Measurements from ENCODE around the gene PIP5K1A. TPM values are rescaled to one million over a fixed set of nuclear protein-coding genes. Genes with fewer than 3 reads are reported as not detected.

Gene PIP5K1A
- total RNA-seq, 2 experiments from 2014 or later, result 41.7 to 44.7 TPM

- no peak overlapping the region for H3K4me3 Mint-ChIP-seq
- H3K36me3 Mint-ChIP-seq (ENCODE audit: low read depth), result peaks cover 77% of the 10 kb centered on the region
- ATAC-seq (ENCODE audit: poor library complexity) (peak; percentile 39), DNase-seq (peak in 1 of 14 experiments; percentile 32)
- peaks cover 7% of the 10 kb centered on the region for H3K4me1 Mint-ChIP-seq (ENCODE audit: low read depth)
- peaks cover 95% of the 10 kb centered on the region for H3K36me3 ChIP-seq (ENCODE audit: insufficient read depth, low read length)
- peak overlapping the region; percentile 51 for H3K27ac Mint-ChIP-seq
- H3K4me1 ChIP-seq (ENCODE audit: insufficient read depth, low read length), result peaks cover 25% of the 10 kb centered on the region
- no peaks in the 10 kb centered on the region for H3K9me3 Mint-ChIP-seq
- no peak overlapping the region for H3K4me3 ChIP-seq (ENCODE audit: low read length)
- no peaks in the 10 kb centered on the region for H3K27me3 ChIP-seq (ENCODE audit: control insufficient read depth in 1 of 2, insufficient read depth in 2 of 2, low read length in 2 of 2)
- no peaks in the 10 kb centered on the region for H3K9me3 ChIP-seq (ENCODE audit: control insufficient read depth in 1 of 2, insufficient read depth in 1 of 2, low read length in 2 of 2)
- TF ChIP-seq CTCF (IDR thresholded peaks at IDR 0.05), result no peak
- no peaks in the 10 kb centered on the region for H3K27me3 Mint-ChIP-seq
- POLR2A ChIA-PET, result interaction anchor here (1.4 to 2.5 kb wide), 4 partner anchors 9 to 35 kb away, joined by 6 to 12 read pairs (median 7); partner anchors contain the start of genes PI4KB and ZNF687
- CTCF ChIA-PET, result interaction anchor here (2.4 kb wide), 1 partner anchor 48 kb away, joined by 9 read pairs; no protein-coding TSS in a partner anchor
- H3K27ac ChIP-seq (ENCODE audit: low read depth in 1 of 2, low read length in 2 of 2), result no peak overlapping the region
- intact Hi-C loops (cut with DNase I, micrococcal nuclease), result no loop called here
These were observed 94.1 kb downstream of the PIP5K1A start for GRCh38 chr1:151292207-151293030.

- peaks cover 95% of the 10 kb centered on the region for H3K36me3 ChIP-seq (ENCODE audit: insufficient read depth, low read length)
- H3K4me1 ChIP-seq (ENCODE audit: insufficient read depth, low read length), result peaks cover 19% of the 10 kb centered on the region
- H3K27me3 Mint-ChIP-seq, result no peaks in the 10 kb centered on the region
- H3K4me3 Mint-ChIP-seq, result no peak overlapping the region
- no peaks in the 10 kb centered on the region for H3K27me3 ChIP-seq (ENCODE audit: control insufficient read depth in 1 of 2, insufficient read depth in 2 of 2, low read length in 2 of 2)
- TF ChIP-seq CTCF (IDR thresholded peaks at IDR 0.05), result no peak
- intact Hi-C loops (cut with DNase I, micrococcal nuclease), result no loop called here
- no peak for DNase-seq
- no peaks in the 10 kb centered on the region for H3K9me3 ChIP-seq (ENCODE audit: control insufficient read depth in 1 of 2, insufficient read depth in 1 of 2, low read length in 2 of 2)
- H3K9me3 Mint-ChIP-seq, result no peaks in the 10 kb centered on the region
- H3K4me1 Mint-ChIP-seq (ENCODE audit: low read depth), result peaks cover 7% of the 10 kb centered on the region
- no peak overlapping the region for H3K27ac ChIP-seq (ENCODE audit: low read depth in 1 of 2, low read length in 2 of 2)
- ChIA-PET POLR2A (interaction anchor here (1.4 to 2.5 kb wide), 4 partner anchors 10 to 34 kb away, joined by 6 to 12 read pairs (median 7); partner anchors contain the start of genes PI4KB and ZNF687), CTCF (interaction anchor here (2.4 kb wide), 1 partner anchor 48 kb away, joined by 9 read pairs; no protein-coding TSS in a partner anchor)
- no peak overlapping the region for H3K4me3 ChIP-seq (ENCODE audit: low read length)
- peaks cover 84% of the 10 kb centered on the region for H3K36me3 Mint-ChIP-seq (ENCODE audit: low read depth)
- peak overlapping the region; percentile 51 for H3K27ac Mint-ChIP-seq
- ATAC-seq (ENCODE audit: poor library complexity), result no peak
These were observed 94.7 kb downstream of the PIP5K1A start for GRCh38 chr1:151293093-151293492.

- DNase-seq, result no peak
- no peak overlapping the region for H3K4me3 ChIP-seq (ENCODE audit: low read length)
- Mint-ChIP-seq H3K36me3 (ENCODE audit: low read depth) (peaks cover 84% of the 10 kb centered on the region), H3K27ac (no peak overlapping the region), H3K4me3 (no peak overlapping the region), H3K9me3 (no peaks in the 10 kb centered on the region), H3K27me3 (no peaks in the 10 kb centered on the region), H3K4me1 (ENCODE audit: low read depth) (no peaks in the 10 kb centered on the region)
- no peak for TF ChIP-seq CTCF (IDR thresholded peaks at IDR 0.05)
- peaks cover 95% of the 10 kb centered on the region for H3K36me3 ChIP-seq (ENCODE audit: insufficient read depth, low read length)
- POLR2A ChIA-PET, result interaction anchor here (1.9 kb wide), 1 partner anchor 33 kb away, joined by 8 read pairs; the partner anchor contains the start of gene PI4KB
- peaks cover 4% of the 10 kb centered on the region for H3K4me1 ChIP-seq (ENCODE audit: insufficient read depth, low read length)
- no peaks in the 10 kb centered on the region for H3K9me3 ChIP-seq (ENCODE audit: control insufficient read depth in 1 of 2, insufficient read depth in 1 of 2, low read length in 2 of 2)
- H3K27me3 ChIP-seq (ENCODE audit: control insufficient read depth in 1 of 2, insufficient read depth in 2 of 2, low read length in 2 of 2), result no peaks in the 10 kb centered on the region
- peak overlapping the region in 1 of 2 donors; percentile 13 for H3K27ac ChIP-seq (ENCODE audit: low read depth in 1 of 2, low read length in 2 of 2)
- intact Hi-C loops (cut with DNase I, micrococcal nuclease), result no loop called here
- ATAC-seq (ENCODE audit: poor library complexity), result no peak
- CTCF ChIA-PET, result interaction anchor here (0.9 to 1.1 kb wide), 2 partner anchors 46 kb away, joined by 3 read pairs; no protein-coding TSS in a partner anchor
These were observed 96.5 kb downstream of the PIP5K1A start for GRCh38 chr1:151294742-151295462.

Other genes with a start within 250 kb of the PIP5K1A start
- gene CERS2, start 223.7 kb upstream of the PIP5K1A start, total RNA-seq, result 10 to 100 TPM; 73.8 to 80.1 TPM
- not detected for gene ANXA9, start 216.3 kb upstream of the PIP5K1A start, total RNA-seq
- 1 to 10 TPM; 7.8 to 9.2 TPM for gene MINDY1, start 191.7 kb upstream of the PIP5K1A start, total RNA-seq
- 10 to 100 TPM; 10.9 to 12.1 TPM for gene PRUNE1, start 190.1 kb upstream of the PIP5K1A start, total RNA-seq
- gene BNIPL, start 162.0 kb upstream of the PIP5K1A start, total RNA-seq, result under 1 TPM; 0.30 to 0.42 TPM
- gene C1orf56, start 150.8 kb upstream of the PIP5K1A start, total RNA-seq, result 1 to 10 TPM in 1 of 2 experiments, under 1 TPM in 1; 0.58 to 1.2 TPM
- 100 to 1,000 TPM; 401 to 404 TPM for gene CDC42SE1, start 138.9 kb upstream of the PIP5K1A start, total RNA-seq
- gene MLLT11, start 138.2 kb upstream of the PIP5K1A start, total RNA-seq, result 1 to 10 TPM; 2.8 to 2.9 TPM
- gene GABPB2, start 127.8 kb upstream of the PIP5K1A start, total RNA-seq, result 10 to 100 TPM; 23.7 to 25.5 TPM
- gene SEMA6C, start 51.9 kb upstream of the PIP5K1A start, total RNA-seq, result 1 to 10 TPM; 3.8 to 5.5 TPM
- gene TNFAIP8L2, start 41.9 kb upstream of the PIP5K1A start, total RNA-seq, result under 1 TPM; 0.70 to 0.74 TPM
- under 1 TPM; 0.55 to 0.67 TPM for gene LYSMD1, start 32.6 kb upstream of the PIP5K1A start, total RNA-seq
- 10 to 100 TPM; 35.2 to 35.7 TPM for gene SCNM1, start 32.4 kb upstream of the PIP5K1A start, total RNA-seq
- 1 to 10 TPM in 1 of 2 experiments, not detected in 1; 1.6 TPM for gene TMOD4, start 22.6 kb upstream of the PIP5K1A start, total RNA-seq
- gene VPS72, start 8.4 kb upstream of the PIP5K1A start, total RNA-seq, result 10 to 100 TPM; 12.7 to 17.2 TPM
- 10 to 100 TPM; 57.2 TPM for gene PSMD4, start 56.2 kb downstream of the PIP5K1A start, total RNA-seq
- 10 to 100 TPM; 38.9 to 40.0 TPM for gene ZNF687, start 83.7 kb downstream of the PIP5K1A start, total RNA-seq
- gene PI4KB, start 128.9 kb downstream of the PIP5K1A start, total RNA-seq, result 10 to 100 TPM; 50.2 to 51.0 TPM
- gene RFX5, start 148.7 kb downstream of the PIP5K1A start, total RNA-seq, result 10 to 100 TPM; 62.0 to 65.7 TPM
- gene SELENBP1, start 174.2 kb downstream of the PIP5K1A start, total RNA-seq, result not detected
- gene PSMB4, start 201.0 kb downstream of the PIP5K1A start, total RNA-seq, result 100 to 1,000 TPM; 316 to 324 TPM

Measured in CD4-positive, alpha-beta T cell (primary cell).